HepG2 (cell line): Measurements from ENCODE around the gene ABHD6. TPM values are rescaled to one million over a fixed set of nuclear protein-coding genes. Genes with fewer than 3 reads are reported as not detected.

Experiments
- ATAC-seq: fragments of 200-7000 bp; cut with Tn5 transposase; 3 replicates; pipeline ENCODE4 v1.9.1; 2020; ENCODE audit warnings: mild to moderate bottlenecking, moderate library complexity
- BruUV-seq: library from RNA; stranded (reverse); fragments of 400-500 nt; replicated peaks from 2 replicates; lab custom pipeline; 2021; lab: Mats Ljungman, UMichigan
- CTCF ChIA-PET: fragments of 300-600 bp; formaldehyde crosslinking; extraction: SDS; loops from one replicate; lab custom pipeline; 2021; ENCODE audit warnings: low total read pairs, inconsistent platforms, low intra/inter-chr PET ratio; lab: Yijun Ruan, JAX
- POLR2A ChIA-PET: fragments of 350-600 bp; sonication (Branson Sonifier 250); formaldehyde crosslinking; loops from one replicate; lab custom pipeline; 2020; ENCODE audit warnings: antibody characterized with exemption, inconsistent platforms; lab: Yijun Ruan, JAX
- DNase-seq: peaks from one replicate; pipeline ENCODE4 v3.0.0-alpha.2; 2015; ENCODE audit warnings: low spot score
- FAIRE-seq: peaks from 3 replicates; lab custom pipeline; 2011; peaks lifted over from hg19 to GRCh38; lab: Jason Lieb, UNC
- H2AFZ ChIP-seq: one replicate; pipeline ENCODE4 v1.6.1; 2011; ENCODE audit warnings: low read length, inconsistent platforms
- H3K27ac ChIP-seq: fragments of 300-600 bp; 3 replicates; pipeline ENCODE4 v1.8.0; 2011; ENCODE audit warnings: mixed run types, mild to moderate bottlenecking, mixed read lengths, low read length, inconsistent platforms; ENCODE audit not compliant: insufficient read depth; ENCODE audit errors: extremely low read length
- H3K27me3 ChIP-seq, 2 experiments: fragments of 200-600 bp in 1 of 2; 2 replicates in 1 of 2; 3 replicates in 1 of 2; pipeline versions ENCODE4 v1.6.0 to v1.8.0; 2011; ENCODE audit warnings: low read length in 2 of 2, mild to moderate bottlenecking in 2 of 2, moderate library complexity in 2 of 2, inconsistent platforms in 1 of 2; ENCODE audit not compliant: insufficient read depth in 2 of 2, control insufficient read depth in 1 of 2
- H3K36me3 ChIP-seq, 2 experiments: fragments of 200-600 bp in 1 of 2; replicated peaks in 1 of 2; 2 replicates in 1 of 2; 3 replicates in 1 of 2; pipeline versions ENCODE4 v1.5.1 to v1.8.0; 2011; ENCODE audit warnings: low read length in 2 of 2, inconsistent platforms in 1 of 2; ENCODE audit not compliant: insufficient read depth in 2 of 2, control insufficient read depth in 1 of 2
- H3K4me1 ChIP-seq: 2 replicates; pipeline ENCODE4 v1.5.1; 2012; ENCODE audit warnings: low read length, inconsistent platforms; ENCODE audit not compliant: insufficient read depth
- H3K4me2 ChIP-seq: 2 replicates; pipeline ENCODE4 v1.6.0; 2011; ENCODE audit warnings: low read depth, low read length, inconsistent platforms
- H3K4me3 ChIP-seq, 3 experiments: fragments of 200-600 bp in 1 of 3; sonication (generic), shearing (Covaris generic) in 1 of 3; replicated peaks in 1 of 3; 2 replicates each; pipeline ENCODE4 v1.5.1; 2011 to 2016; ENCODE audit warnings: low read length in 3 of 3, inconsistent platforms in 2 of 3, low read depth in 2 of 3, mild to moderate bottlenecking in 2 of 3, control low read depth in 1 of 3, mixed read lengths in 1 of 3; ENCODE audit not compliant: insufficient read depth in 1 of 3
- H3K79me2 ChIP-seq: one replicate; pipeline ENCODE4 v1.6.1; 2011; ENCODE audit warnings: low read length, inconsistent platforms; ENCODE audit not compliant: insufficient read depth
- H3K9ac ChIP-seq: 2 replicates; pipeline ENCODE4 v1.6.0; 2011; ENCODE audit warnings: mild to moderate bottlenecking, low read depth, low read length, inconsistent platforms; ENCODE audit not compliant: insufficient read depth
- H3K9me3 ChIP-seq: 2 replicates; pipeline ENCODE4 v1.5.1; 2012; ENCODE audit warnings: mild to moderate bottlenecking, low read length
- H4K20me1 ChIP-seq: 2 replicates; pipeline ENCODE4 v1.6.0; 2011; ENCODE audit warnings: inconsistent platforms, mild to moderate bottlenecking, low read length, moderate library complexity; ENCODE audit not compliant: insufficient read depth
- BRD4 ChIP-seq: sonication (generic); formaldehyde crosslinking; IDR thresholded peaks from 2 replicates; pipeline ENCODE4 v1.4.0; 2020; ENCODE audit warnings: missing genetic modification reagents
- MXD1 ChIP-seq: sonication (generic); formaldehyde crosslinking; IDR thresholded peaks from 2 replicates; pipeline ENCODE4 v1.4.0; 2020; ENCODE audit warnings: mild to moderate bottlenecking, missing genetic modification reagents
- MXD3 ChIP-seq: IDR thresholded peaks from 2 replicates; pipeline ENCODE4 v1.6.1; 2016; ENCODE audit warnings: mild to moderate bottlenecking, missing biosample characterization, missing genetic modification reagents
- SIX4 ChIP-seq: sonication (generic); formaldehyde crosslinking; IDR thresholded peaks from 2 replicates; pipeline ENCODE4 v1.4.0; 2020; ENCODE audit warnings: missing genetic modification reagents
- SMARCE1 ChIP-seq: fragments of 450-650 bp; IDR thresholded peaks from 2 replicates; pipeline ENCODE4 v1.6.1; 2017; ENCODE audit warnings: borderline replicate concordance
- TCF7 ChIP-seq: sonication (generic); IDR thresholded peaks from 2 replicates; pipeline ENCODE4 v1.6.1; 2016; ENCODE audit warnings: antibody characterized with exemption, low read depth
- WIZ ChIP-seq: sonication (generic); formaldehyde crosslinking; IDR thresholded peaks from 2 replicates; pipeline ENCODE4 v1.5.1; 2020; ENCODE audit warnings: mild to moderate bottlenecking, missing genetic modification reagents
- ZMAT5 ChIP-seq: sonication (generic); formaldehyde crosslinking; IDR thresholded peaks from 2 replicates; pipeline ENCODE4 v1.5.0; 2020; ENCODE audit warnings: mild to moderate bottlenecking, low read depth, missing genetic modification reagents, borderline replicate concordance
- WGBS: methylation state at CpG from one replicate; pipeline ENCODE4 v1.1.6; 2017; ENCODE audit warnings: low lambda C conversion rate; 5-methylcytosine and 5-hydroxymethylcytosine counted together
- in situ Hi-C: cut with HindIII; loops from 2 replicates; pipeline ENCODE4 v1.10.0; 2017; ENCODE audit warnings: low pct_unique_long_range_greater_than_20kb; ENCODE audit not compliant: extremely low pct_ligation_motif_present
- intact Hi-C: fragments of 100-400 bp; cut with micrococcal nuclease; formaldehyde crosslinking; loops from one replicate; pipeline ENCODE4 v1.10.0; 2022; ENCODE audit not compliant: unreplicated experiment
- polyA plus RNA-seq, 8 experiments: library from polyadenylated mRNA; depleted of rRNA in 3 of 8; stranded (reverse) in 7 of 8; unstranded in 1 of 8; fragments of >200 nt; fragmentation: Illumina TruSeq in 4 of 8; extraction: Trizol in 4 of 8; gene quantifications; 2 replicates each; pipeline versions ENCODE4 v1.2.1 to v1.2.3, GENCODE V29; 2011 to 2016; ENCODE audit warnings: low read depth in 4 of 8, missing spikeins in 1 of 8, mixed read lengths in 1 of 8; ENCODE audit not compliant: insufficient read depth in 1 of 8
- total RNA-seq, 5 experiments: library from RNA; depleted of rRNA; stranded (reverse); fragments of >200 nt; fragmentation: Illumina TruSeq; extraction: Trizol; gene quantifications; 2 replicates each; pipeline ENCODE4 v1.2.3, GENCODE V29; 2016; ENCODE audit warnings: low read depth in 1 of 5
- TF ChIP-seq, protein P1 (sequence below): sonication (generic); formaldehyde crosslinking; IDR thresholded peaks from 2 replicates; pipeline ENCODE4 v1.8.1; 2023; ENCODE audit warnings: mild to moderate bottlenecking, inconsistent platforms, moderate library complexity, missing genetic modification reagents, borderline replicate concordance

ABHD6 gene
- total and polyA plus RNA-seq, 2 of the 13 experiments (the other 11 are each of a cell fraction or from before 2014, with no cell fraction given): 9.0 to 17.2 TPM

DNA sequence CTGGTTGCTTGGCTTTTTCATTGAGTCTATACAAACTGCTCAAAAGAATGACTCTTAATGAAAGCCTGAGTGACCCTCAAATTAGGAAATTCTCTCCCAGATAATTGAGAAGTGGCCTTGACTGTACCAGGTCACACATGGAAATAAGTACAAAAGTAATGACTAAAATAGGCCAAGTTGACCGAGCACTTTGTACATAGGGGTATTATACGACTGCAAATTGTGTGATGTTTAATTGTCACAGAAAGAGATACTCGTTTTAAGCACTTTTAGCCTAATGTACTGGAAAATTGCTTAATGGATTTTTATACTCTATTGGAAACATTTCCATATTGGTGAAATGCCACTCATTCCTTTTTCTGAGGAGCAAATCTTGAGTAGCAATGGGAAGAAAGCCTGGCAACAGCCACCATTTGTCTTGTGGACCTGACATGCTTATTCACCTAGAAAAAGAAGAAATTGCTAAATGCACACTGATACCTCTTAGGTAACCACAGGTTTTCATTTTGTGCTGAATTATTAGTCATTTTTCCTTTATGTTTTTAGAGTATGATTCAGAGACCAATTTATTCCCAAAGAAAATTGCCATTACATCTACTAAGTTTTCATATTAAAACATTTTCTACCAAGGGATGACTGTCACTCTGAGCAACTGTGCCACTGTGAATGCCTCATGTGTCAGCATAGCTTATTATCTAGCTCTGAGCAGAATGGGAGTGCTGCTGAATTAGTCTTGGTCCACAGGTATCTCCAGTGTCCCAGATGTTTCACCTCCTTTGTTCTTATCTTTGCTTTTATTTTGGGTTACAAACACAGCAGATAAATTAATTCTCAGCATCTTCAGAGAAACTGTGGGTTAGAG is 86.2 kb downstream of the ABHD6 start:
- Histone ChIP-seq H3K79me2 (no peaks in the 10 kb centered on the region), H3K4me3 (no peak overlapping the region), H4K20me1 (no peaks in the 10 kb centered on the region; the same call in 1 of the 2 replicates), H3K4me2 (no peak overlapping the region), H3K27ac (no peak overlapping the region), H3K9ac (no peak overlapping the region), H2AFZ (no peak overlapping the region), H3K36me3 (peaks cover 0 to 6% of the 10 kb centered on the region in 2 experiments; a peak in 1 of 5 replicates), H3K4me1 (peaks cover 54% of the 10 kb centered on the region), H3K27me3 (no peaks in the 10 kb centered on the region), H3K9me3 (no peaks in the 10 kb centered on the region)
- no peak for DNase-seq
- TF ChIP-seq SIX4 (CRISPR knock-in tag) (no peak), TCF7 (no peak), MXD1 (CRISPR knock-in tag) (no peak), BRD4 (CRISPR knock-in tag) (no peak), MXD3 (CRISPR knock-in tag) (no peak), SMARCE1 (no peak), ZMAT5 (no peak), WIZ (no peak)
- TF ChIP-seq, protein P1, sequence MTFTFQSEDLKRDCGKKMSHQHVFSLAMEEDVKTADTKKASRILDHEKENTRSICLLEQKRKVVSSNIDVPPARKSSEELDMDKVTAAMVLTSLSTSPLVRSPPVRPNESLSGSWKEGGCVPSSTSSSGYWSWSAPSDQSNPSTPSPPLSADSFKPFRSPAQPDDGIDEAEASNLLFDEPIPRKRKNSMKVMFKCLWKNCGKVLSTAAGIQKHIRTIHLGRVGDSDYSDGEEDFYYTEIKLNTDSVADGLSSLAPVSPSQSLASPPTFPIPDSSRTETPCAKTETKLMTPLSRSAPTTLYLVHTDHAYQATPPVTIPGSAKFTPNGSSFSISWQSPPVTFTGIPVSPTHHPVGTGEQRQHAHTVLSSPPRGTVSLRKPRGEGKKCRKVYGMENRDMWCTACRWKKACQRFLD: no peak
- POLR2A ChIA-PET: interaction anchor here (3.6 kb wide), 1 partner anchor 17 kb away, joined by 18 read pairs; the partner anchor contains the start of genes HTD2 and RPP14
- CTCF ChIA-PET: no interaction called here
- intact Hi-C loops (no loop called here), in situ Hi-C loops (loop anchor here (5.0 to 10.0 kb wide), 2 partner anchors 89 to 211 kb away; partner anchors contain the start of gene ACOX2)
- FAIRE-seq: no peak
- 75% methylated on average over 3 of the region's 3 CpGs for WGBS
- no peak for ATAC-seq
- no TSS peak for BruUV-seq
